ENCODE measurements around the gene CCNDBP1.

Gene CCNDBP1

GRCh38 chr15:43243020-43243645 is 57.9 kb downstream of the CCNDBP1 start:
- no peak for DNase-seq (ENCODE audit: low read depth in 2 of 2)

- DNase-seq (ENCODE audit: low read depth in 2 of 2), result no peak
These were observed 58.9 kb downstream of the CCNDBP1 start for GRCh38 chr15:43244092-43244491.

GRCh38 chr15:43246261-43246774 is 61.1 kb downstream of the CCNDBP1 start:
- DNase-seq (ENCODE audit: low read depth in 2 of 2), result no peak
